ENCODE measurements around the gene PREX1.
A peak's percentile ranks its signal among the peaks of the same experiment; 100 is the strongest.

PREX1 gene

GRCh38 chr20:48749437-48749836, 78.4 kb downstream of the PREX1 start:
- no peak for DNase-seq

GRCh38 chr20:48748556-48748955, 79.2 kb downstream of the PREX1 start:
- no peak for DNase-seq

- peak; percentile 37 for DNase-seq
These were observed 79.9 kb downstream of the PREX1 start for GRCh38 chr20:48747840-48748414.

GRCh38 chr20:48745330-48745729, 82.5 kb downstream of the PREX1 start:
- DNase-seq, result no peak

DNA sequence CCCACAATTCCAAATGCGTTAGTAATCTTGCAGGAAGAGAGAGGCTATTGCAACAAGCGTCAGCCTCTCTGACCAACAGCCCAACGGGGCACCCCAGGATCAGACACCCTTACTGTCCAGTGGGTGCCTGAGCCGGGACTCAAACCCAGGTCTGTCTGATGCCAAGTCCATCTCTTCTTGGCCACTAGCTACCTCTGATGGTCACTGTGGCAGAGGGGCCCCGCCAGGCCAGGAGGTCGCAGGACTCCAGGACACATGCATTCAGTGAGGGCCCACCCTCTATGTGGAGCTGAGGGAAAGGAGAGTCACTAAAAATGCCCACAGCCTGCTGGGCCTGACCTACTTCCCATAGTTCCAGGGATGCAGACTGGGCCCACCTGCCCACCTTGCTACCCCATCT, 83.3 kb downstream of the PREX1 start:
- DNase-seq, result no peak

- DNase-seq, result no peak
These were observed 84.0 kb downstream of the PREX1 start for GRCh38 chr20:48743807-48744206.

GRCh38 chr20:48742912-48743680, 84.7 kb downstream of the PREX1 start:
- DNase-seq, result no peak

- DNase-seq, result no peak
These were observed 85.6 kb downstream of the PREX1 start for GRCh38 chr20:48742233-48742632.

GRCh38 chr20:48741669-48742068, 86.1 kb downstream of the PREX1 start:
- DNase-seq, result no peak

DNA sequence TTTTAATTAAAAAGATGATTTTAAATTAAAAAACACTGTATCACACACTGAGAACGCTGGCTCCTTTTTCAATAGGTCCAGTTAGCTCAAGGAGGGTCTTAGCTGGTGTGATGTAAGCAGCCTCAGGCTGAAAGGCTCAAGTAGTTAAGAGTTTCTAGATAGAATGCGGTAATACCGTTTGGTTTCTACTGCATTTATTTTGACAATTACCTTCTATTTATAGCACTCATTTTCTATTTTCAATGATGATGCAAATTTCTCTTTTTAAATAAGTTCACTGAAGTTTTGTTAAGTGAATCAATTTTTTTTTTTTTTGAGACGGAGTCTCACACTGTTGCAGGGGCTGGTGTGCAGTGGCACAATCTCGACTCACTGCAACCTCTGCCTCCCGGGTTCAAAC, 87.1 kb downstream of the PREX1 start:
- no peak for DNase-seq

- no peak for DNase-seq
These were observed 87.5 kb downstream of the PREX1 start for GRCh38 chr20:48740292-48740649.

DNA sequence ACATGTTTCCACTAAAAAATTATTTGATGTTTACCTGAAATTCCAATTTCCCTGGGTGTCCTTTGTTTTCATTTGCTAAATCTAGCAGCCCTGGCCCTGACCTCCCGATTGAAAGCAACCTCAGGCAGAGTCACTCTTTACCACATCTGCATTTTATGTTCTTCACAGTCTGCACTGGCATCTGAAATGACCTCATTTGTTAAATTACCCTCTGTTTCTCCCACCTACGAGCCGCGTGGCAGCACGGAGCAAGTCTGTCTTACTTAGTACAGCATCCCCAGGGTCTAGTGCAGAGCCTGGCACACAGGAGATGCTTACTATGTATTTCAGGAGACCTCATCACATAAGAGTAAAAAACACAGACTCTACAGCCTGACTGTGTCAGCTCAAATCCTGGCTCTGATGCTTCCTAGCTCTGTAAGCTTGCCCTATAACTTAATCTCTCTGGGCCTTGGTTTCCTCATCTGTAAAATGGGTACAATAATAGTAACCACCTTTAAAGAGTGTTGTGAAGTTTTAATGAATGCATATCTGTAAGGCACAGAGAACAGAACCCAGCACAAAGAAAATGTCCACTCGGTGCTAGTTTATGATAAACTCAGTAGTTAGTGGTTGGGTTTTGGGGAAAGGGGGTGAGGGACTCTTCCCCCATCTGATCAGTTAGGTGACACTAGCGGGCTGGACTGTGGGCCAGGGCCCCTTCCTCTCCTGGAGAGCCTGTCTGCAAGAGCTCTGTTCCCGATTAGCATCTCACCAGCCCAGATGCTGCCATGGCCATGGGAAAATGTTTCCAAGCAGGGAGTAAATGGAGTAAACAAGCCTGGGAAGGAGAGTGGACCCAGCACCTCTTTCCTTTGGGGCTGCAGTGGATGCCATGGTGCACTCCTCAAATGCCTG, 88.2 kb downstream of the PREX1 start:
- DNase-seq, result no peak

DNA sequence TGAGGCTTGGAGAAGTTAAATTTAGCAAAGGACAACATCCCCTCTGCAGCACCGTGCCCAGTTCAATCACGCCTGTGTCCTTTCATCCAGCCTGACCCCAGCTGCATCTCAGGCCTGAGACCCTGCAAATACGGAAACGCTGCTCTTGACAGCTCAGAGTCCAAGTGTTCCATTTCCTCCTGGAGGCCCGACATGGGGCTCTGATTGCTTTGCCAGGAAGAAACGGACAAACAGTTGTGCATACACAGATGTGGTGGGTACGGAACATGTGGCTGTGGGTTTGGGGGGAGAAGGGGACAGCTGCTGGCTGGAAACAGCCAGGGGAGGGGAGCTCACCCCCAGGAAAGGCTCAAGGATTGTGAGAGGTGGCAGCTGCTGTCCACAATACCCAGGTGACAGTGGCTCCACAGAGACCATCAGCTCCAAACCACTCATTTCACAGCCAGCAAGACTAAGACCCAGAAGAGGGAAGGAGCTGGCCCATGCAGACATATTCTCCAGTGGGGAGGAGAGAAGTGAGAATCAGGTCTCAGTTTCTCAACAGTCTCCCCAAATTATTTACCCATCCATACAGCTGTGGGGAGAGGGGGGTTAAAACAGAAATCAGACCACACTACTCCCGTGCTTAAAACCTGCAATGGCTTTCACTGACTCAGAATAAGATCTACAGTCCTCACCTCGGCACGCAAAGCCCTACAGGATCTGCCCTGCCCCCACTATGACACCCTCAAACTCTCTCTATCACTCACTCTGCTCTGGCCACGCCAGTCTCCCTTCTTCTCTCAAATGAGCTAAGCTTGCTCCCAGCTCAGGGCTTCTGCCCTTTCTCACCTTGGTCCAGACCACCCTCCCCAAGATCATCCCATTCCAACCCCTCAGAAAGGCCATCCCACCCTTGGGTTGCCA, 89.1 kb downstream of the PREX1 start:
- DNase-seq, result no peak

GRCh38 chr20:48738094-48738398, 89.8 kb downstream of the PREX1 start:
- no peak for DNase-seq

- DNase-seq, result no peak
These were observed 90.2 kb downstream of the PREX1 start for GRCh38 chr20:48737434-48738093.

DNA sequence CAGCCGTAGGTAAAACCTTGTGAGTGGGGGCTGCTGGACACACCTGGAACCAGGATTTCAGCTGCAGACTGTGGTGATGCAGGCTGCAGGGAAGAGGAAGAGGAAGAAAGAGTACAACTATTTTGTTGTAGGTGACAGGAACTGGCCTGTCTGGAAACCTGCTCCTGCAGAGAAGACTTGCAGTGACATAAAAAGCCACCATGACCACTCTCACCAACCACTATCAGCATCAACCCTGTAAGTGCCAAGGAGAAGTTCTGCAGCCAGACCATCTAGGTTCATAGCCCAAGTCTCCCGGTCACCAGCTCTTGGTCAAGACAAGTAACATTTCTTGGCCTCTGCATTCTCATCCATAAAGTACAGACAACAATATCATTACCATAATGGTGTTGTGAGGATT, 91.2 kb downstream of the PREX1 start:
- no peak for DNase-seq

DNA sequence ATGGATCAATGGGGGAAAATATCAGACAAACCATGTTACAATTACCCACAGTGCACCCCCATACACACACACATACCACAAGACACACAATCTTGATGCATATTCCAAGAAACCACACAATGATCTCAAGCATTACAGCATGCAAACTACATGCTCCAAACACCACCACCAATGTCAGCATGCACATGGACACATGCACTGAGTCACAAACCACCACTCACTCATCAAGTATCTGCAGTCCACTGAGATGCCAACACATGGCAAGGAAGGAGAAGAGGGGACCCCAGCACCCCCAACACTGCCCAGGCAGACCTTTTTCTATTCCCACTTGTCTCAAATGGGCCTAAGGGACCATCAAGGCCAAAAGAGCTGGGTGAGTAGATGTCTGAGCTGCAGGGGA, 91.6 kb downstream of the PREX1 start:
- no peak for DNase-seq

- peak; percentile 46 for DNase-seq
These were observed 92.7 kb downstream of the PREX1 start for GRCh38 chr20:48735112-48735511.

DNA sequence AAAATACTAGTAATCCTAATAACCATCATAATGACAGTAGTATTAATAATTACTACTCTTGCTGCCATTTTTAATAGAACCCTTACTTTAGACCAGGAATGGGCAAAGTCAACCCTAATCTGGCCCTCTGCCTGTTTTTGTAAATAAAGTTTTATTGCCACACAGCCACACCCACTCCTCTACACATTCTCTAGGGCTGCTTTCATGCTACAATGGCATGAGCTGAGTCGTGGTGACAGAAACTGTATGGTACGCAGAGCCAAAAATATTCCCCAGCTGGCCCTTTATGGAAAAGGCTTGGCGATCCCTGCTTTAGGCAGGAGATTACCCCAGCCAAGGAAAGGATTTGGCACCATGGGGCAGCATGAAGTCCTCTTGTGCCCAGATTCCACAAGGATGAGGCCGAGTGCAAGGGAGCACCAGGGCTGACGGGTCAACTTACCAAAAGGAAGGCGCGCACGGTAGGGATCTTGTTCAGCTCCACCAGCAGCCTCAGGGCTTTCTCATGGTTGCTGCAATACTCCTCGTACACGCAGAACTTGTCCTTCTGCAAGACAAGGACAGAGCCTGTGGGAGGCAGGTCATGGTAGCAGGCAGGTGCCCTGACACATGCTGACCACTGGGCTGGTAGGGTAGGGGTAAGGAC, 93.6 kb downstream of the PREX1 start:
- DNase-seq, result no peak

- no peak for DNase-seq
These were observed 94.5 kb downstream of the PREX1 start for GRCh38 chr20:48733296-48733790.

DNA sequence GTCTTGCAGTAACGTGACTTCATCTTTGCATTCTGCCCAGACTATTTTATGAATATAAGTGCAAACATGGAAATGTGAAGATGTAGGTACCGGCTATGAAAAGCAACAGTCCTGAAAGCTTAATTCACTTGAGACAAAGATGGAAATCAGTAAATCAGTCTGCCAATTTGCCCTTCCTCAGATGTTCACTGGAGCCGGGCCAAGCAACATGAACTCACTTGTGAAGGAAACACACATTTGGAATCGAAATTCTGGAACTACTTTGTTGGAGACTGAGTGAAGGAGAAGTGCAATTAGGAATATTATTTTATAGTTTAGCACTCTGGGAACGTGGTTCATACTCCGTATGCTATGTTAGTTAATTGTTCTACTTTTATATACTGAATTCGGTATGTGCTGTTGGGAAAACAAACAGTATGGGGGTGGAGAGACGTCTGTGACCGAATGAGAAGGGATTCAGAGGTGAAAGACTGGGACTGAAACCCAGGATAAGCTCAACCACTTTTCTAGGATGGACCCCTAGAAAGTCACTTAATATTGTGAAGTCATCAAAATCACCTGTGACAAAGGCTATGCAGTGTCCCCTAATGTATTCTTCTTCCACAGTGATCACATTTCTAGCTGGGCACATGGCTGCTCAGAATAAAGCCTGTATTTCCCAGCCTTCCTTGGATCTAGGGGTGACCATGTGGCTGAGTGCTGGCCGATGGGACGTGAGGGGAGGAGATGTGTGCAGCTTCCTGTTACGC, 95.5 kb downstream of the PREX1 start:
- no peak for DNase-seq
